KMS-11 (cell line): Measurements from ENCODE around the gene FGF6.

Experiments
- H2AFZ ChIP-seq: fragments of 200-600 bp; sonication (generic); 2 replicates; pipeline ENCODE4 v1.6.1; 2016; ENCODE audit warnings: antibody characterized with exemption, mixed run types, low read depth
- H3K27ac ChIP-seq: fragments of 200-600 bp; sonication (generic); 2 replicates; pipeline ENCODE4 v1.6.1; 2016; ENCODE audit warnings: mild to moderate bottlenecking, mixed run types
- H3K27me3 ChIP-seq: fragments of 200-600 bp; sonication (generic); 2 replicates; pipeline ENCODE4 v1.6.1; 2017; ENCODE audit warnings: mild to moderate bottlenecking, low read depth, mixed run types, moderate library complexity; ENCODE audit not compliant: insufficient read depth
- H3K36me3 ChIP-seq: fragments of 200-600 bp; sonication (generic); 2 replicates; pipeline ENCODE4 v1.6.1; 2017; ENCODE audit warnings: mild to moderate bottlenecking, mixed run types; ENCODE audit not compliant: insufficient read depth
- H3K4me1 ChIP-seq: fragments of 200-600 bp; sonication (generic); 2 replicates; pipeline ENCODE4 v1.6.1; 2016; ENCODE audit warnings: mild to moderate bottlenecking, low read depth, mixed run types; ENCODE audit not compliant: poor library complexity, severe bottlenecking
- H3K4me2 ChIP-seq: fragments of 200-600 bp; sonication (generic); 2 replicates; pipeline ENCODE4 v1.7.0; 2016; ENCODE audit warnings: mild to moderate bottlenecking, mixed run types
- H3K4me3 ChIP-seq: fragments of 200-600 bp; sonication (generic); IDR thresholded peaks from 2 replicates; pipeline ENCODE4 v1.6.1; 2017; ENCODE audit warnings: low read depth, low read length, mixed read lengths; ENCODE audit not compliant: insufficient read depth
- H3K79me2 ChIP-seq: fragments of 200-600 bp; sonication (generic); 2 replicates; pipeline ENCODE4 v1.6.1; 2016; ENCODE audit warnings: low read depth, mixed run types; ENCODE audit not compliant: insufficient read depth
- H3K9ac ChIP-seq: fragments of 200-600 bp; sonication (generic); 2 replicates; pipeline ENCODE4 v1.6.1; 2016; ENCODE audit warnings: mild to moderate bottlenecking, mixed run types
- H4K20me1 ChIP-seq: fragments of 200-600 bp; sonication (generic); 2 replicates; pipeline ENCODE4 v1.6.1; 2016; ENCODE audit warnings: mild to moderate bottlenecking, mixed run types; ENCODE audit not compliant: insufficient read depth
- CTCF ChIP-seq: fragments of 200-600 bp; sonication (generic); conservative IDR thresholded peaks from 2 replicates; pipeline ENCODE4 v1.6.1; 2017; ENCODE audit warnings: low read depth, mild to moderate bottlenecking, antibody characterized with exemption, low read length, moderate library complexity, mixed read lengths

The FGF6 gene

DNA sequence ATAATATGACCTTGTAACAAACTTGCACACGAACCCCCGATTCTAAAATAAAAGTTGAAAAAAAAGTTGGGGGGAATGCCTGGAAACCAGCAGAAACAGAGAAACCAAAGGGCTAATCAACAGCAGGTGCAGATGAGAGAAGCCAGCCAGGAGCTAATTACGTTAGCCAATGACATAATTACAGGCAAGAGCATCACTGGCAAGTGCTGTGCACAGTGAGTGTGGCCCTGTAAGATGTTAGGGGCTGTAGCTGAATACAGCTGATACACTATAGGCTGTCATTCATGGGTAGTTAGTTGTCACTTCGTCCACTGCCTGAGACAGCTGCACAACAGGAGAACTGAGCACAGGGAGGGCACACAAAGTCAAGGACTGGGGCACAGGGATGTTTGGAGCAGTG lies 58.8 kb downstream of the FGF6 start:
- no peak overlapping the region for H2AFZ ChIP-seq
- no peaks in the 10 kb centered on the region for H3K4me1 ChIP-seq
- no peak overlapping the region for H3K4me3 ChIP-seq
- no peak for TF ChIP-seq CTCF
- H3K27ac ChIP-seq = no peak overlapping the region
- H3K4me2 ChIP-seq = no peak overlapping the region
- no peak overlapping the region for H3K9ac ChIP-seq
- H4K20me1 ChIP-seq = no peaks in the 10 kb centered on the region
- H3K79me2 ChIP-seq = no peaks in the 10 kb centered on the region
- H3K36me3 ChIP-seq = no peaks in the 10 kb centered on the region
- no peaks in the 10 kb centered on the region for H3K27me3 ChIP-seq
